ENCODE results near the gene SPATA6L.
"Not testable (repeated sequence)": the region's sequence is repeated elsewhere in the genome, so short reads cannot be mapped to it uniquely, and the experiment has no call there.

Gene SPATA6L

GRCh38 chr9:4638968-4639367, 27.3 kb downstream of the SPATA6L start:
- no peak overlapping the region for H3K4me3 ChIP-seq (ENCODE audit: low read length)
- TF ChIP-seq ZNF274 (IDR thresholded peaks at IDR 0.05; ENCODE audit: low read depth, low read length): no peak

- no peak overlapping the region for H3K4me3 ChIP-seq (ENCODE audit: low read length)
- no peak for TF ChIP-seq ZNF274 (IDR thresholded peaks at IDR 0.05; ENCODE audit: low read depth, low read length)
These were observed 35.4 kb downstream of the SPATA6L start for GRCh38 chr9:4630836-4631235.

DNA sequence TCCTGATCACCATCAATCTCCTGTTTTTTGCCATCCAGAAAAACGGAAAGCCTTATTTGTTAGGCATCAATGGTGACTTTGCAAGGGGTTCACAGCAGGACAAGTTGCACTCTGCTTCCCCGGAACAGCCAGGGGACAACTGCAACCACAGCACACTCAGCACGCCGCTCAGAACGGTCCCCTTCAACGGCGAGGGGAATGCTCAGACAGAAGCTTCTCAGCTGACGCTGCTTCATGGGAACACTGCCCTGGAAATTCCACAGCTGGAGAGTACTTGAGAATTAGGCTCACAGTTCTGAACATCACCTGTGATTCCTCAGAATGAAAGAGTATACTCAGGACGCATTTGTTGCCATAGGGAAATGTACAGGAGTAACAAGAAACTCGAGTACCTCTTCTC, 44.3 kb downstream of the SPATA6L start:
- TF ChIP-seq ZNF274 (IDR thresholded peaks at IDR 0.05; ENCODE audit: low read depth, low read length): no peak
- no peak overlapping the region for H3K4me3 ChIP-seq (ENCODE audit: low read length)

- no peak for TF ChIP-seq ZNF274 (IDR thresholded peaks at IDR 0.05; ENCODE audit: low read depth, low read length)
- H3K4me3 ChIP-seq (ENCODE audit: low read length): no peak overlapping the region
These were observed 45.3 kb downstream of the SPATA6L start for GRCh38 chr9:4620881-4621555.

DNA sequence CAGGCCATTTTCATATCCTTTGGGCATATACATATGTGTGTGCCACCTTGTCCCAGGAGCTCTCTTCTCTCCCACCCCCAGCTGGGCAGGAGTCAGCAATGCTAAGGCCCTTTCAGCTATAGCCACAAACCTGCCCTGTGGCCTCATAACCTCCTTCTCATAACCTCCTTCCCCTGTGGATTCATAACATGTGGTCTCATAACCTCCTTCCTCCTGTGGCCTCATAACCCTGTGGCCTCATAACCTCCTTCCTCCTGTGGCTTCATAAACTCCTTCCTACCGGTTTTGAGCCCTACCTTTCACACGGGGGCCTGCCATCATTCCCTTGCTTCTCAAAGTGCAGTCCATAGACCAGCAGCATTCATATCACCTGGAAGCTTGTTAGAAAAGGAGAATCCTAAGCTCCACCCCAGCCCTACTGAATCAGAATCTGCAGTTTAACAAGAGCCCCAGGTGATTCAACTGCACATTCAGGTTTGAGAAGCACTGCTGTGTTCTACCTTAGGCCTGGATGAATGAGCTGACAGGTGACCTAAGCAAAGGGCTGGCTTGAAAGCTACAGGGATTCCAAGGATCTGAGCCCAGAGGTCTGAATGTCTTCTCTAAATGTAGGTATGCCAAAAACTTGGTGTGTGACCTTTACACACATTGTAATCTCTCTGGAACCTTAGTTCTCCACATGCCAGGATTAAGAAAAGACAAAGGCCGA, 46.1 kb downstream of the SPATA6L start:
- TF ChIP-seq ZNF274 (IDR thresholded peaks at IDR 0.05; ENCODE audit: low read depth, low read length): no peak
- H3K4me3 ChIP-seq (ENCODE audit: low read length): no peak overlapping the region

- TF ChIP-seq ZNF274 (IDR thresholded peaks at IDR 0.05; ENCODE audit: low read depth, low read length): no peak
- H3K4me3 ChIP-seq (ENCODE audit: low read length): no peak overlapping the region
These were observed 47.6 kb downstream of the SPATA6L start for GRCh38 chr9:4618700-4619099.

DNA sequence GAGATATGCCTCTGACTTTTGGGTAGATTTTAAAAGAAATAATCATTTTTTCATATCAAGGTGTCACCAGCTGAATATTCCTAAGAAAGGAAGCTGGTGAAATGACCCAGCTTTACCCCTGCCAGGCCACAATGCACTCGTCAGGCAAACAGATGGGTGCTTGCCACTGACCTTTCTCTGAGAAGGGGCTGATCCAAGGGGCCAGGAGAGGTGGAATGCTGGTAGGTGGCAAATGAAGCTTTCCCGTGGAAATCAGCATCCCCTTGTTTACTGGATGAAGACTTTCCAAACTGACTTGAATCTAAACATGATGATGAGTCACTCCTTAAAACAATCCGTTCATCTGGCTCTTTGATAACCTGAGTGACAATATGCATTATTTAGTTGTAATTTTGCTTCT, 48.5 kb downstream of the SPATA6L start:
- no peak for TF ChIP-seq ZNF274 (IDR thresholded peaks at IDR 0.05; ENCODE audit: low read depth, low read length)
- H3K4me3 ChIP-seq (ENCODE audit: low read length): no peak overlapping the region

- H3K4me3 ChIP-seq (ENCODE audit: low read length): no peak overlapping the region
- no peak for TF ChIP-seq ZNF274 (IDR thresholded peaks at IDR 0.05; ENCODE audit: low read depth, low read length)
These were observed 50.5 kb downstream of the SPATA6L start for GRCh38 chr9:4615778-4616177.

- H3K4me3 ChIP-seq (ENCODE audit: low read length): no peak overlapping the region
- TF ChIP-seq ZNF274 (IDR thresholded peaks at IDR 0.05; ENCODE audit: low read depth, low read length): no peak
These were observed 51.0 kb downstream of the SPATA6L start for GRCh38 chr9:4615251-4615650.

DNA sequence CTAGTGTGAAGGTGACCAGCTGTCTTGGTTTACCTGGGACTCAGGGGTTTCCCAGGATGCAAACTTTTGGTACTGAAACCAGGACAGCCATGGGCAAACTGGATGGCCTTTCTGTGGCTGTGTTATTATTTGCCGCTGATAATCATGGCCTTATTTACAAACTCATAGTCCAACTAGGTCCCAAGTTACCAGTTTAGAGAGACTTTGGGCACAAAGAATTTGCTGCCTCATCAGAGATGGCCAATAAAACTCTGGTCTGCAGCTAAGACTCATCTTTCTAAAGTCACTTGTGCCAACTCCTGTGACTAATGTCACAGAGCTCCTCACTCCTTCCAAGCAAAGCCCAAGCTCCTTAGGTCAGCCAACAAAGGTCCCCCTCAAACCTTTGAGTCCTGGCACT, 51.7 kb downstream of the SPATA6L start:
- H3K4me3 ChIP-seq (ENCODE audit: low read length): no peak overlapping the region
- TF ChIP-seq ZNF274 (IDR thresholded peaks at IDR 0.05; ENCODE audit: low read depth, low read length): no peak

- not testable (repeated sequence) for H3K4me3 ChIP-seq (ENCODE audit: low read length)
These were observed 60.2 kb downstream of the SPATA6L start for GRCh38 chr9:4606033-4606432.

GRCh38 chr9:4604678-4605095, 61.6 kb downstream of the SPATA6L start:
- H3K4me3 ChIP-seq (ENCODE audit: low read length): no peak overlapping the region
- no peak for TF ChIP-seq ZNF274 (IDR thresholded peaks at IDR 0.05; ENCODE audit: low read depth, low read length)

GRCh38 chr9:4603830-4604229, 62.5 kb downstream of the SPATA6L start:
- H3K4me3 ChIP-seq (ENCODE audit: low read length): no peak overlapping the region
- no peak for TF ChIP-seq ZNF274 (IDR thresholded peaks at IDR 0.05; ENCODE audit: low read depth, low read length)

DNA sequence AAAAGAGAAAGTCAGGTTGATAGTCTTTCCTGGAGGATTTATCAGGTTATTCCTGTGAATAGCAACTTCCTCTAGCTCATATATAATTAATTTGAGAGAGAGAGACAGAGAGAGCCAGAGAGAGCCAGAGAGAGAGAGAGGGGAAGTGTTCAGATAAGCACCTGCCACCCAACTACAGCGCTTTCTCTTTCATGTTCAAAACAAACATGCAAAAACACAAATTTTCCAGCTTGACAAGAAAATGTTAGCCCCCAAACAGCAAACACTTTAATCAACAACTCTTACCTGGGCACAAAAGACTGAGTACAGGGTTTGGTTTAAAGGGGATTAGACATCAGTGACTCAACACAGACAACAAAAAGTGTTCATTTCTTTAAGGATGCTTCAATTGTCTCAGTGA, 65.9 kb downstream of the SPATA6L start:
- H3K4me3 ChIP-seq (ENCODE audit: low read length): no peak overlapping the region
- no peak for TF ChIP-seq ZNF274 (IDR thresholded peaks at IDR 0.05; ENCODE audit: low read depth, low read length)

DNA sequence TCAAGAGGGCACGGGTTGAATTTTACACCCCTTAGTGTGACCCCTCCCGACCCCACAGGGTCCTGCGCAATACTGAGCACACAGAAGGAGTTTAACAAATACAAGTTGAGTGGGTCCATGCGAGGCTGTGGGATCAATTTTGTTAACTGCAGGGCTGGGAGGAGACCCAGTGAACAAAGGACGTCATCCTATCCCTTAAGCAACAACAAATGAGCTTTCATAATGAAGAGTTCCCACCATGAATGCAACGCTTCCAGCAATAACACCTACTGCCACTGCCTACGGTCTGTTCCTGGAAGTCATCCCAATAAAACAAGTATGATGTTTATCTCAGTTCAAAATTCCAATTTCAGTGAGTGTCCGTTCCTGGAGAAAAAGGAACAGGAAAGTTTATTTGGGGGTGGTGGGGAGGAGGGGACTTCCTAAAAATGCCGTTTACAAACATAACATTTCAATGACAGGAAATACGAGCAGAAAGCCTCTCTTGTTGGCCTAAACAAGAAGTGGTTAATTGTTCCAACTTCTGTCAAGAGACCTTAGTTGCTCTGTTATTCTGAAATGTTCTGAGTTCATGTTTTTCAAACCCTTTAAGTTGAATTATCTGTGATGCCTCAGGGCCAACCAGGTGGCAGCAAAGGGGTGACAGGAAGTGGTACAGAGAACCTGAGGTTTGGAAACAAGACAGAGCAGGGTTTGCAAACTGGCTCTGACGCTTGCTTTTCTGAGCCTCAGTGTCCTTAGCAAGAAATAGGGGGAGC, 69.9 kb downstream of the SPATA6L start:
- no peak for TF ChIP-seq ZNF274 (IDR thresholded peaks at IDR 0.05; ENCODE audit: low read depth, low read length)
- H3K4me3 ChIP-seq (ENCODE audit: low read length): no peak overlapping the region
